Measurements from ENCODE around the gene ZNF200.

ZNF200 gene

GRCh38 chr16:3262517-3262916 is 27.6 kb upstream of the ZNF200 start:
- no peak for TF ChIP-seq CTCF (IDR thresholded peaks at IDR 0.05)
- no peak for DNase-seq (ENCODE audit: low spot score)
- Histone ChIP-seq H3K27ac (no peak overlapping the region), H3K4me3 (no peak overlapping the region)

- no peak for DNase-seq (ENCODE audit: low spot score)
- TF ChIP-seq CTCF (IDR thresholded peaks at IDR 0.05), result no peak
- Histone ChIP-seq H3K4me3 (no peak overlapping the region), H3K27ac (no peak overlapping the region)
Measured at GRCh38 chr16:3259836-3260235, 24.9 kb upstream of the ZNF200 start.

- H3K27ac ChIP-seq, result peak overlapping the region in 1 of 2 donors; percentile 51
- TF ChIP-seq CTCF (IDR thresholded peaks at IDR 0.05), result no peak
- DNase-seq (ENCODE audit: low spot score), result no peak
- peak overlapping the region; percentile 45 for H3K4me3 ChIP-seq
Measured at GRCh38 chr16:3256866-3257465, 22.0 kb upstream of the ZNF200 start.

- DNase-seq (ENCODE audit: low spot score), result no peak
- H3K4me3 ChIP-seq, result peak within 1 kb of the TSS; percentile 45
Measured at GRCh38 chr16:3256146-3256865, 21.3 kb upstream of the ZNF200 start, which contains the start of gene MEFV. TSS of gene MEFV (minus strand) at chr16:3256633. CDS start at chr16:3256587, 46 bp downstream.

GRCh38 chr16:3254309-3254708 is 19.4 kb upstream of the ZNF200 start:
- no peak for DNase-seq (ENCODE audit: low spot score)
- H3K4me3 ChIP-seq, result no peak overlapping the region
- H3K27ac ChIP-seq, result no peak overlapping the region
- no peak for TF ChIP-seq CTCF (IDR thresholded peaks at IDR 0.05)

More at GRCh38 chr16:3256146-3256865, 21.3 kb upstream of the ZNF200 start, which contains the start of gene MEFV:
- H3K27ac ChIP-seq, result peak within 1 kb of the TSS in 1 of 2 donors; percentile 51
- TF ChIP-seq CTCF (IDR thresholded peaks at IDR 0.05), result no peak

GRCh38 chr16:3252967-3253366 is 18.0 kb upstream of the ZNF200 start:
- no peak for DNase-seq (ENCODE audit: low spot score)
- TF ChIP-seq CTCF (IDR thresholded peaks at IDR 0.05), result no peak
- Histone ChIP-seq H3K27ac (no peak overlapping the region), H3K4me3 (no peak overlapping the region)

- Histone ChIP-seq H3K27ac (no peak overlapping the region), H3K4me3 (no peak overlapping the region)
- DNase-seq (ENCODE audit: low spot score), result no peak
- TF ChIP-seq CTCF (IDR thresholded peaks at IDR 0.05), result no peak
Measured at GRCh38 chr16:3249451-3249850, 14.5 kb upstream of the ZNF200 start.

All from coronary artery (tissue), 2 donors.